Measurements from ENCODE around the gene BANF2. TPM values are rescaled to one million over a fixed set of nuclear protein-coding genes. Genes with fewer than 3 reads are reported as not detected.

Gene BANF2
- total and polyA plus RNA-seq, 10 of the 15 experiments (the other 5 are each of a cell fraction or from before 2014, with no cell fraction given): not detected

GRCh38 chr20:17749978-17750721 is 50.4 kb downstream of the BANF2 start:
- no peak overlapping the region for H3K9ac ChIP-seq (ENCODE audit: control insufficient read depth, insufficient read depth, low read length)
- H3K36me3 ChIP-seq (ENCODE audit: control insufficient read depth in 2 of 2, insufficient read depth in 2 of 2, low read length in 1 of 2): no peaks in the 10 kb centered on the region
- SMC1A ChIA-PET (ENCODE audit: uncharacterized antibody, unreplicated experiment): no interaction called here
- H3K4me2 ChIP-seq (ENCODE audit: control insufficient read depth, insufficient read depth): no peak overlapping the region
- no peaks in the 10 kb centered on the region for H3K9me3 ChIP-seq (replicated peaks; ENCODE audit: control insufficient read depth, insufficient read depth, low read length)
- H3K27ac ChIP-seq (ENCODE audit: control insufficient read depth, insufficient read depth): no peak overlapping the region
- no TSS peak for BruUV-seq (replicated peaks)
- TF ChIP-seq ATF2 (IDR thresholded peaks at IDR 0.05; ENCODE audit: low read length) (no peak), REST (IDR thresholded peaks at IDR 0.05; ENCODE audit: low read depth, low read length) (no peak), PKNOX1 (IDR thresholded peaks at IDR 0.05) (no peak), CHD4 (IDR thresholded peaks at IDR 0.05) (no peak), CBX5 (IDR thresholded peaks at IDR 0.05; ENCODE audit: low read depth) (no peak)
- no peaks in the 10 kb centered on the region for H3K79me2 ChIP-seq (ENCODE audit: control insufficient read depth, insufficient read depth, low read length)
- H3K4me1 ChIP-seq (ENCODE audit: control insufficient read depth, insufficient read depth, low read length): no peaks in the 10 kb centered on the region
- in situ Hi-C loops (cut with MboI) (no loop called here), intact Hi-C loops (cut with micrococcal nuclease; ENCODE audit: unreplicated experiment) (no loop called here)
- H3K4me3 ChIP-seq: no peak overlapping the region
- peaks cover 0 to 5% of the 10 kb centered on the region in 2 experiments; a peak in 1 of 4 replicates for H3K27me3 ChIP-seq (replicated peaks in 1 of 2; ENCODE audit: control insufficient read depth in 2 of 2, insufficient read depth in 2 of 2, low read length in 1 of 2)
- 43% methylated on average over 15 of the region's 15 CpGs for WGBS (ENCODE audit: insufficient coverage, insufficient replicate concordance, low lambda C conversion rate, missing lambda C conversion rate)
- POLR2A ChIA-PET: no interaction called here
- DNase-seq (ENCODE audit: low read depth, low spot score): no peak
- no peak for FAIRE-seq
- CTCF ChIA-PET: interaction anchor here (1.0 kb wide), 1 partner anchor 95 kb away, joined by 3 read pairs; no protein-coding TSS in a partner anchor
- H2AFZ ChIP-seq (ENCODE audit: control insufficient read depth, low read depth, low read length): no peak overlapping the region
- RAD21 ChIA-PET (ENCODE audit: unreplicated experiment): no interaction called here
- no peaks in the 10 kb centered on the region for H4K20me1 ChIP-seq (ENCODE audit: control insufficient read depth, insufficient read depth)
- ATAC-seq: no peak
